Progenitor cell of endocrine pancreas (in vitro differentiated cells): ENCODE data around the gene GABBR2. TPM values are rescaled to one million over a fixed set of nuclear protein-coding genes. Genes with fewer than 3 reads are reported as not detected.
"Not testable (repeated sequence)": the region's sequence is repeated elsewhere in the genome, so short reads cannot be mapped to it uniquely, and the experiment has no call there.

Experiments used
- DNase-seq: peaks from one replicate; pipeline ENCODE4 v3.0.0; 2021; ENCODE audit warnings: low spot score; ENCODE audit not compliant: unreplicated experiment
- H3K27ac Mint-ChIP-seq: 2 replicates; pipeline ENCODE4 v1.8.0; 2021; ENCODE audit warnings: mild to moderate bottlenecking, moderate library complexity, mixed read lengths
- H3K27me3 Mint-ChIP-seq: 2 replicates; pipeline ENCODE4 v1.8.0; 2021; ENCODE audit warnings: mixed read lengths
- H3K36me3 Mint-ChIP-seq: 2 replicates; pipeline ENCODE4 v1.8.0; 2022; ENCODE audit warnings: mixed read lengths; ENCODE audit not compliant: insufficient read depth
- H3K4me1 Mint-ChIP-seq: 2 replicates; pipeline ENCODE4 v1.8.0; 2021; ENCODE audit warnings: low read depth, mixed read lengths
- H3K4me3 Mint-ChIP-seq: 2 replicates; pipeline ENCODE4 v1.8.0; 2021; ENCODE audit warnings: low read depth, mild to moderate bottlenecking, moderate library complexity, mixed read lengths
- H3K9me3 Mint-ChIP-seq: 2 replicates; pipeline ENCODE4 v1.8.0; 2021; ENCODE audit warnings: low read depth, mixed read lengths
- CTCF ChIP-seq: fragments of 200-600 bp; sonication (generic); IDR thresholded peaks from one replicate; pipeline ENCODE4 v1.5.0; 2021; ENCODE audit warnings: antibody characterized with exemption, mild to moderate bottlenecking; ENCODE audit not compliant: unreplicated experiment
- total RNA-seq: library from RNA; stranded (reverse); gene quantifications from 2 replicates; pipeline ENCODE4 v1.2.1, GENCODE V29; 2021

Gene GABBR2
- total RNA-seq, 1 donor from 2014 or later: 0.84 TPM

- Mint-ChIP-seq H3K27ac (no peak overlapping the region), H3K27me3 (peaks cover 15% of the 10 kb centered on the region), H3K4me1 (no peaks in the 10 kb centered on the region), H3K9me3 (no peaks in the 10 kb centered on the region), H3K4me3 (no peak overlapping the region), H3K36me3 (no peaks in the 10 kb centered on the region)
- no peak for DNase-seq
- TF ChIP-seq CTCF: no peak
Observed at GRCh38 chr9:98691890-98692289, 16.8 kb downstream of the GABBR2 start.

GRCh38 chr9:98690686-98691085 lies 18.0 kb downstream of the GABBR2 start:
- H3K4me3 Mint-ChIP-seq: no peak overlapping the region
- no peak for TF ChIP-seq CTCF

GRCh38 chr9:98688710-98689495 lies 19.8 kb downstream of the GABBR2 start:
- Mint-ChIP-seq H3K27me3 (peaks cover 6% of the 10 kb centered on the region), H3K36me3 (no peaks in the 10 kb centered on the region), H3K4me1 (no peaks in the 10 kb centered on the region), H3K4me3 (no peak overlapping the region), H3K27ac (no peak overlapping the region), H3K9me3 (no peaks in the 10 kb centered on the region)
- no peak for DNase-seq
- no peak for TF ChIP-seq CTCF

More at GRCh38 chr9:98690686-98691085, 18.0 kb downstream of the GABBR2 start:
- no peaks in the 10 kb centered on the region for H3K9me3 Mint-ChIP-seq
- H3K36me3 Mint-ChIP-seq: no peaks in the 10 kb centered on the region
- no peak overlapping the region for H3K27ac Mint-ChIP-seq
- no peaks in the 10 kb centered on the region for H3K4me1 Mint-ChIP-seq
- DNase-seq: no peak
- H3K27me3 Mint-ChIP-seq: peaks cover 6% of the 10 kb centered on the region

GRCh38 chr9:98687911-98688310 lies 20.8 kb downstream of the GABBR2 start:
- TF ChIP-seq CTCF: no peak
- Mint-ChIP-seq H3K27me3 (peaks cover 6% of the 10 kb centered on the region), H3K36me3 (no peaks in the 10 kb centered on the region), H3K4me1 (no peaks in the 10 kb centered on the region), H3K27ac (no peak overlapping the region), H3K9me3 (no peaks in the 10 kb centered on the region), H3K4me3 (no peak overlapping the region)
- no peak for DNase-seq

GRCh38 chr9:98686961-98687855 lies 21.5 kb downstream of the GABBR2 start:
- H3K9me3 Mint-ChIP-seq: no peaks in the 10 kb centered on the region
- no peak overlapping the region for H3K27ac Mint-ChIP-seq
- no peaks in the 10 kb centered on the region for H3K4me1 Mint-ChIP-seq
- H3K36me3 Mint-ChIP-seq: no peaks in the 10 kb centered on the region
- H3K4me3 Mint-ChIP-seq: no peak overlapping the region
- no peak for TF ChIP-seq CTCF
- DNase-seq: no peak
- peaks cover 6% of the 10 kb centered on the region for H3K27me3 Mint-ChIP-seq

GRCh38 chr9:98684816-98685215 lies 23.9 kb downstream of the GABBR2 start:
- DNase-seq, H3K27ac Mint-ChIP-seq, H3K36me3 Mint-ChIP-seq, H3K27me3 Mint-ChIP-seq, H3K9me3 Mint-ChIP-seq, H3K4me3 Mint-ChIP-seq, H3K4me1 Mint-ChIP-seq: not testable (repeated sequence)
